GDM1 (cell line): ENCODE results near the gene TOR1A.
"Not testable (repeated sequence)": the region's sequence is repeated elsewhere in the genome, so short reads cannot be mapped to it uniquely, and the experiment has no call there.

Experiments
- DNase-seq: peaks from one replicate; lab custom pipeline; 2025; lab: John Stamatoyannopoulos, UW

The TOR1A gene

DNA sequence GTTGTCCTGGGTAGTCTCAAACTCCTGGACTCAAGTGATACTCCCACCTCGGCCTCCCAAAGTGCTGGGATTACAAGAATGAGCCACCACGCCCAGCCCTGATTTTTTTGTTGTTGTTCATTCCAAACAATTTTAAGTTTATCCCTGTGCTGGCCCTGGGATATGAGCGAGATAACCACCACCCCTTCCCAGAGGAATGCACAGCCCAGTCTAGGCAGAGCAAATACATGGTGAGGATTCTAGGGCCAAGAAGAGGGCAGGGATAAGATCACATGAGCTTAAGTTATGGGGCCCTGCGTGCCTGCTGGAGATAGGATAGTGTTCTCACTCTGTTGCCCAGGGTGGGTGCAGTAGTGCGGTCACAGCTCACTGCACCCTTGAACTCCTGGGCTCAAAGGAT, 42.0 kb downstream of the TOR1A start:
- no peak for DNase-seq

DNA sequence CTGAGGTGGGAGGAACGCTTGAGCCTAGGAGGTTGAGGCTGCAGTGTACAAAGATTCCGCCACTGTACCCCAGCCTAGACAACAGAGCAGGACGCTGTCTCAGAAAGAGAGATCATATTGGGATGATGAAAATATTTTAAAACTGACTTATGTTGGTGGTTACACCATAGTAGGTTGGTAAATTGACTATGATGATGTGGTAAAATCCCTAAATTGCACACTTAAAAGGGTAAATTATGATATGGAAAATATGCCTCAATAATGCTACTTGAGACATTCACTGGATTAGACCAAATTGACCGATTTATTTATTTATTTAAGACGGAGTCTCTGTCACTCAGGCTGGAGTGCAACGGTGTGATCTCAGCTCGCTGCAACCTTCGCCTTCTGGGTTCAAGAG, 42.8 kb downstream of the TOR1A start:
- DNase-seq, result no peak

DNA sequence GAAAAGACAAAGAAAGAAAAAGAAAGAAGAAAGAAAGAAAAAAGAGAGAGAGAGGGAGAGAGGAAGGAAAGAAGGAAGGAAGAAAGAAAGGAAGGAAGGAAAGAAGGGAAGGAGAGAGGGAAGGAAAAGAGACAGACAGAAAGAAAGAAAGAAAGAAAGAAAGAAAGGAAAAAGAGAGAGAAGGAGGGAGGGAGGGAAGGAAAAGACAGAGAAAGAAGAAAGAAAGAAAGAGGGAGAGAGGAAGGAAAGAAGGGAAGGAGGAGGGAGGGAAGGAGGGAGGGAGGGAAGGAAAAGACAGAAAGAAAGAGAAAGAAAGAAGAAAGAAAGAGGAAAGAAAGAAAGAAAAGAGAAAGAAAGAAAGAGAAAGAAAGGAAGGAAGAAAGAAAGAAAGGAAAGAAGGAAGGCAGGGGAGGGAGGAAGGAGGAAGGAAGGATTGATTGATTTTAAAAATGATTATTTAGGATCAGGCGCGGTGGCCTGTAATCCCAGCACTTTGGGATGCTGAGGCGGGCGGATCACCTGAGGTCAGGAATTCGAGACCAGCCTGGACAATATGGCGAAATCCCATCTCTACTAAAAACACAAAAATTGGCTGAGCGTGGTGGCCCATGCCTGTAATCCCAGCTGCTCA, 44.3 kb downstream of the TOR1A start:
- no peak for DNase-seq

DNA sequence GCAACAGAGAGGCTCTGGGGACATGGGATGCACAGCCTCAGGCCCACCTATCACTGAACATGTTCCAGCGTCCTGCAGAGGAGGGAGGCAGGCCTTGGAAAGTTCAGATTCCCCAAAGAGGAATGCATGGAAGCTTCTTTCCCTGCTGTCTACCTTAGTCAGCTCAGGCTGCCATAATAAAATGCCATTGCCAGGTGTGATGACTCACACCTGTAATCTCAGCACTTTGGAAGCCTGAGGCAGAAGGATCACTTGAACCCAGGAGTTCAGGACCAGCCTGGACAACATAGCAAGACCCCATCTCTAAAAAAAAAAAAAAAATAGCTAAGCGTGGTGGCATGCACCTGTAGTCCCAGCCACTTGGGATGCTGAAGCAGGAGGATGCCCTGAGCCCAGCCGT, 45.5 kb downstream of the TOR1A start:
- DNase-seq, result no peak

DNA sequence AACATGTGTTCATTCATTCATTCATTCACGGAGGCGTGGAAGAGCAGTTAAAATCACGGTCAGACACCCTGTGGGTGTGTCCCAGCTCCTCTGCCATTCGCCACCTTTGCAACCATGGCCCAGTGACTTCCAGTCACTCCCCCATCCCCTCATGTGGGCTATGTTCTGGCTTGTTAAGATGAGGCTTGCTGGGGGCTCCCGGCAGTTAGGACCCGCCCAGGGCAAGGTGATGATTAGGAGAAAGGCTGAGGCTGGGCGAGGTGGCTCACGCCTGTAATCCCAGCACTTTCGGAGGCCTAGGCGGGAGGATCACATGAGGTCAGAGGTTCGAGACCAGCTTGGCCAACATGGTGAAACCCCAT, 46.2 kb downstream of the TOR1A start:
- DNase-seq, result no peak

DNA sequence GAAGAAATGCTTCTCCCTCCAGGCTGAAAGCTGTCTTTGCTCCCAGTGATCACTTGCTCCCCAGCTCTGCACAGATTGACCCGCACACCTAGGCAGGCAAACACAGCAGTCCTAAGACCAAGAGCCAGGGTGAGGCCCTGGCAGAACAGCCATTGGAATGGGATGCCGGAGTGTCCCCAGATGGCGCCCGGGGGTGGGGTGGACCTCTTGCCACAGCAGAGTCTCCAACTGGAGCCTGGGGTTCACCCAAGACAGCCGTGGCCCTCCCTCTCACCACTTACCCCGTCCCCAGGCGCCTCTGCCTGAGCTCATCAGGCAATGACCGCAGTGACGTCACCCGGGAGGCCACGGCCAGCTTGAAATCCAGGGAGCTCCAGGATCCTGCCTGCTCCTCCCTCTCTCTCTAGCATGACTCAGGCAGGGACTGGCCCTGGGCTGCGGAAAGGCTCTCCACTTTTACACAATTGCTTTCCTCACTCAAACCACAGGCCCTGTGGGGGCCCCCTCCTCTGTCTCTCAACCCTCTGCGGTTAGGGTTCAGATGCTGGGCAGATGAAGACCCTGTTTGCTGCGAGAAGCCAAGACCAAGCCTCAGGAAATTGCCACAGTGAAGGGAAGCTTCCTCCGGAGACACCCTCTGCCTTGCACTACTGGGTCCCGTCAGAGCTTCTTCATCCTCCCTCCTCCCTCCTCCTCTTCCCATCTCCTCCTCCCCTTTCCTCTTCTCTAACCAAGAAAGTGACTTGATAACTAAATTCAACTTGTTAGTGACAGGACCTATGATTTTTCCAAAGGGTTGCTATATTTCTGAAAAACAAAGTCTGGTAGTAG, 46.8 kb downstream of the TOR1A start:
- DNase-seq, result peak; percentile 91

DNA sequence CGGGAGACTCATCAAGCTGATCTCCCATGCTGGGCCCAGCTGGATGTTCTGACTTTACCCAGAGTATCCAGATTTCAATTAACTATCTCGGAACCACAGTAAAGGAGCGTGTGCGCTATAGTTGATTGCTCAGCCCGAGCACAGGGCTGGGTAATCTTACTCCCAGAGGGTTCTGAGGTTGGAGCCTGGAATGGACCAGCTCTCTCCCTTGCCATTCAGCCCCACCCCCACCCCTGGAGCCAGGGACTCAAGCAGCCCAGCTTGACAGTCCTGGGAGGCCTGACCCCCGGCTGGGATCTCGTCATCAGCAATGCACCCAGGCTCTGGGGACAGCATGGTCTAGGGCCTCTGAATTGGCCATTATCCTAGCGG, 47.4 kb downstream of the TOR1A start:
- DNase-seq, result no peak

DNA sequence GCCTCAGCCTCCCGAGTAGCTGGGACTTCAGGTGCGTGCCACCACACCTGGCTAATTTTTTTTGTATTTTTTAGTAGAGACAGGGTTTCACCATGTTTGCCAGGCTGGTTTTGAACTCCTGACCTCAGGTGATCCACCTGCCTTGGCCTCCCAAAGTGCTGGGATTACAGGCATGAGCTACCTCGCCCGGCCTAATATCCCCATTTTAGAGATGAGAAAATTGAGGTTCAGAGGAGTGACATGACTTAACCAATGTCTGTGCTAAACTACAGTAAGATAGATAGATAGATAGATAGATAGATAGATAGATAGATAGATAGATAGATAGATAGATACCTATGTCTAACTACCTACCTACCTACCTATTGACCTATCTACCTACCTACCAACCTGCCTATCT, 47.8 kb downstream of the TOR1A start:
- DNase-seq, result not testable (repeated sequence)

DNA sequence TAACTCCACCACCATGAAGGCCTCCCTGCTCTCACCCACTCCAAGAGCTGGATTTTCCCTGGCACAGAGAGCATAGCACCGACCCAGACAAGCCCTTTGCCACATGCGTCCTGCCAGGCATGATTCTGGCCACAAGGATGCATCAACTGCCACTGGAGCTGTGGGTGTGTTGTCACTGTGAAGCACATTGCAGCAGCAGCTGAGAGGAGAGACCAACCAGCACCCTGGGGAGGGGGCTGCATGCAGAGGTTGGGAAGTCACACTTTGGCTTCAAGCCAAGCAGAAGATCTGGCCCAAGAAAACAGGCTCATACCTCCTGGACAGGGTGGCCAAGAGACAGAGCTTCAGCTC, 48.5 kb downstream of the TOR1A start:
- DNase-seq, result no peak

DNA sequence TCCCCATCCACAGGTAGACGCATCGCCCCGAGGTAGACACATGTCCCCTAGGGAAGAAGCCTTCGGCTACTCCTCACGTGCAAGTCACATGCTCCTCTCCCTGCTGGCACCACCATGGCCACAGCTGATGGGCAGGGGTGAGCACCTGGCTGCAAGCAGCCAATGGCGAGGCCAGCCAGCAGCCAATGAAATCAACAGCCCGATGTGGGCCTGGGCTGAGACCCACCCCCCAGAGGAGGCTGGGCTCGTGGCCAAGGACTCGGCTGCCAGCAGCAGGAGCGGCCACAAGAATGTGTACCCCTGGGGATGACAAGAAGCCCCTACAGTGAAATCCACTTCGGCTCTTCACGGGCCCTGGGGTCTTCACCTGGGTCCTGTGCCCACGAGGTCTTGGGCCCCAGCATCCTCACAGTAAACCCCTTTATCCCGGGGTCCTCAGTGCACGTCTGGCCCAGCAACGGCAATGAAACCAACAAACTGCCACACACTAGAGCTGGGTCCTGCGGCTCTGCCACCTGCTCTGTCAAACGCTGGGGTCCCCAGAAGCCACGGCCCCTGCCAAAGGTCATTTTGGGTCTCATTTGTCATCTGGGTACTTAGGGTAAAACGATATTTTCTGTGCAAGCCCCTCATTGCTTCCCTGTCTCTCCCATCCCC, 49.0 kb downstream of the TOR1A start:
- DNase-seq, result no peak

DNA sequence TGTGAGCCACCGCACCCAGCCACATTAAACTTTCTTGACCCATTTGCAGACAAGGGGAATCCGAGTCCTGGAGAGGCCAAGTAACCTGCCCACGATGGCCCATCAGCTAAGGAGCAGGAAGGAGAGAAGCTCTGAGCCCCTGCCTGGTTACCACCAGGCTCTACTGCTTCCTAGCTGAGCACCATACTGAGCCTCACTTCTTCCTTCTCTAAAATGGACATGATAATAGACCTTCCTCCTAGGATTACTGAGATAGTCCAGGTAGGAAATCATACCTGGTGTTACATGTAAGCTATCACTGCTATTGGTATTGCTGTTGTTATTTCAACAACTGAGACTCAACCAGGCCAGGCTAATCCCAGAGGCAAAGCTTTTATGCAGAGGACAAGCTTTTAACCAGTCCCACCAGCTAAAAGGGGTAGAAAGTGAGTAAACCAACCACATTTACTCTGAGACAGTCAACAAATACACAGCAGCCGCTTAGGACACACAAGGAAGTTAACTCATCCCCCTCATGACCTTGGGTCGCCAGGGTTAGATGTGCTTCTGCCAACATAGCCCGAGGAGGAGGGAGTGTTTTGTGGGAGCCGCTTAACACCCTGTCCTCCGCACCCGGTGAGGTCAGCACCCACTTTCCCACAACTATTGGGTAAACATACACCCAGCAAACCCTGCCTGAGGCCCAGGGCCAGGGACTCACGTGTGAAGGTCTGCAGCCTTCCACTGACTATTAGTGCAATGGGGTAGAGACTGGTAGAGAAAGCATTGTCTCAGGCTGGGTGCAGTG, 50.5 kb downstream of the TOR1A start:
- DNase-seq, result no peak

DNA sequence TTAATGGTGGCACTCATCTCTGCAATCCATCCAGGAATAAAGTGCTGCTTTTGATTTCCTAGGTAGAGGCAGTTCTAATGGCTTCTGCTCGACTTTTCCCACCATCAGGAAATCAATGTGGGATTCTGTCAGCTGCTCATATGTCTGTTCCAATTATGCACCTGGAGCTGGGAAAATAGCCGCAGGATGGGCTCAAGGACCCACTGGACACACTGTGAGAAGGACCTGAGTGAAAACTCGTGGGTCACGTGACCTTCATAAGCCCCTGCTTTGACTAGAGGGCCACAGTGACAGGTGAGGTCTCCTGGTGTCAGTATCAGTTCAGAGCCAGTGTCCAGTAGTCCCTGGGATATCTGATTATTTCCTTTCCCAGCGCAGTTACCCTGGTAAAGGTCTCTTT, 53.2 kb downstream of the TOR1A start:
- no peak for DNase-seq

DNA sequence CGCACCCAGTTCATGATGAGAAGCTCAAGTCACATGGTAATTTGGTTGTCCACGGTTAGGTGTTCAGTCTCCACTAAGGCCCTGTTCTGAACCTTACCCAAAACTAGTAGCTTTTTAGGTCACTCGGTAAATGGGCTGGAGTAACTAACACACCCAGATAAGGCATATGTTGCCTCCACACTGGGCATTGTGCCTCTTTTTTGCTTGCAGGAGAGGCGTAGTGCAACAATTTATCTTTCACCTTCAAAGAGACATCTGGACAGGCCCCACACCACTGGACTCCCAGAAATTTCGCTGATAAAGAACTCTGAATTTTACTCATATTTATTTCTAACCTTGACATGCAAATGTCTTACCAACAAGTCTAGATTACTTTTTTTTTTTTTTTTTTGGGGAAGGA, 54.3 kb downstream of the TOR1A start:
- DNase-seq, result no peak

DNA sequence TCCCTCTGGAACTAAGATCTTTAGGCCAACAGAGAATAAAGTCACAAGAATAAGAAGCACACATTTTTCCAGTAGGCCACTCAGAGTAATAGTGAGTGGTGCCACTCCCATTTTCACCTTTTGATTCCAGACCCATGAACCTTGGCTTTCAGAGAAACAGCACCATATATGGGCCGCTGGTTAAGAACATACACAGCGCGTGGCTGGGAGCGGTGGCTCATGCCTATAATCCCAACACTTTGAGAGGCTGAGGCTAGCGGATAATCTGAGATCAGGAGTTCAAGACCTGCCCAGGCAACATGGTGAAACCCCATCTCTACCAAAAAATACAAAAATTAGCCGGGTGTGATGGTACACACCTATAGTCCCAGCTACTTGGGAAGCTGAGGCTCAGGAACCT, 55.5 kb downstream of the TOR1A start:
- DNase-seq, result no peak

DNA sequence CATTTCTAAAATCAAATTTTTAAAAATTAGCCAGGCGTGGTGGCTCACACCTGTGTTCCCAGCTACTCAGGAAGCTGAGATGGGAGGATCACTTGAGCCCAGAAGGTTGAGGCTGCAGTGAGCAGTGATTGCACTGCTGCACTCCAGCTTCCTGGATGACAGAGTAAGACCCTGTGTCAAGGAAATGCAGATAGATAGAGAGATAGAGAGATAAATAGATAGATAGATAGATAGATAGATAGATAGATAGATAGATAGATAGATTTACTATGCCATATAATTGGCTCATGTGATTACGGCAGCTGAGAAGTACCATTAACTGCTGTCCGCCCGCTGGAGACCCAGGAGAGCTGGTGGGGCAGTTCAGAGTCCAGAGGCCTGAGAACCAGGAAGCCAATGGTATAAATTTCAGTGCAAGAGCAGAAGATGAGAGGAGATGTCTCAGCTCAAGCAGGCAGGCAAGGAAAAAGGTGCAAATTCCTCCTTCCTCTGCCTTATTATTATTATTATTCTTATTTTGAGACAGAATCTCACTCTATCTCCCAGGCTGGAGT, 58.1 kb downstream of the TOR1A start:
- no peak for DNase-seq

DNA sequence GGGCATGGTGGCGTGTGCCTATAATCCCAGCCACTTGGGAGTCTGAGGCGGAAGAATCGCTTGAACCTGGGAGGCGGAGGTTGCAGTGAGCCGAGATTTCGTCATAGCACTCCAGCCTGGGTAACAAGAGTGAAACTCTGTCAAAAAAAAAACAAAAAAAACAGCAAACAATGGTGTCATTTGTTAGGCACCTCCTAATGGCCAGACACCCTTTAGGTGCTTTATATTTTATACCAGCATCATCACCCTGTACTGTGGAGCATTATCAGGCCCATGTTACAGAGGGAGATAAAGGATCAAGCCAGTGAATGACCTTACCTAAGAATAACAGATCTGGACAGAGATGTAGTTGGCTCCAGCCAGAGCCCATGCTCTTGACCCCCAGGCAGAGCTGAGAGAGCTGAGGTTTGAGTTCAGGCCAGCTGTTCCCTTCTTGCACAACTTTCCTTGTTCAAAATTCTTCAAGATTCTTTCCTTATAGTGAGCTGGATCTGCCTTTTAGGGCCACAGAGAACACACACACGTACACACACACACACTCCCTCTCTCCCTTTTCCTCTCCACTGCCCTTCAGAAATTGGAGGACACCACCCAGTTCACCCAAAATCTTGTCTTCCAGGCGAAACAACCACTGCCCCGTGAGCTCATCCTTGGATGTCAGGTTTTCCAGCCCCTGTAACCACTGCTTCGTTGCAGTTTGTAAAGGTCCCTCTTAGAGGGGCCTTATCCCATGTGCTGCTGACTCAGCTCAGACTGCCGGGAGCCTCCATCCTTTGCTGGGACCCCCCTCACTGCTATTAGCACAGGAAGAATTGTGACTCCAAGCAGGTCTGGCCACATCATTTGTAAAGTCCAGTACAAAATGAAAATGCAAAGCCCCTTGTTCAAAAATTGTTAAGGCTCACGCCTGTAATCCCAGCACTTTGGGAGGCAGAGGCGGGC, 60.7 kb downstream of the TOR1A start:
- no peak for DNase-seq
